Measurements from ENCODE around the gene CNNM4.

Gene CNNM4

GRCh38 chr2:96861074-96861473 lies 100.4 kb downstream of the CNNM4 start:
- DNase-seq: no peak
